Esophagus squamous epithelium (tissue), 5 donors: Measurements from ENCODE around the gene GTSF1L. TPM values are rescaled to one million over a fixed set of nuclear protein-coding genes. Genes with fewer than 3 reads are reported as not detected.

Experiments
- DNase-seq: peaks from one replicate; lab custom pipeline; 2025; lab: John Stamatoyannopoulos, UW
- H3K27ac ChIP-seq, 4 donors: fragments of 200-600 bp; sonication (generic); one replicate each; pipeline ENCODE4 v1.5.1; 2016 to 2019; ENCODE audit warnings: mild to moderate bottlenecking in 1 of 4
- H3K27me3 ChIP-seq, 4 donors: fragments of 200-600 bp; sonication (generic); 1 replicate in 3 of 4; 2 replicates in 1 of 4; pipeline versions ENCODE4 v1.5.1 to v1.6.0; 2017 to 2021; ENCODE audit warnings: antibody characterized with exemption in 1 of 4
- H3K36me3 ChIP-seq, 3 donors: fragments of 200-600 bp; sonication (generic); one replicate each; pipeline ENCODE4 v1.5.1; 2016 to 2019
- H3K4me1 ChIP-seq, 3 donors: fragments of 200-600 bp; sonication (generic); one replicate each; pipeline ENCODE4 v1.5.1; 2017 to 2019
- H3K4me3 ChIP-seq, 4 donors: fragments of 200-600 bp; sonication (generic); 1 replicate in 3 of 4; 2 replicates in 1 of 4; pipeline ENCODE4 v1.5.1; 2016 to 2019; ENCODE audit warnings: mild to moderate bottlenecking in 2 of 4, moderate library complexity in 1 of 4
- H3K9me3 ChIP-seq, 3 donors: fragments of 200-600 bp; sonication (generic); one replicate each; pipeline ENCODE4 v1.5.1; 2016 to 2019
- POLR2A ChIP-seq, 4 donors: fragments of 450-650 bp; IDR thresholded peaks; one replicate each; pipeline ENCODE4 v1.6.1; 2017; ENCODE audit warnings: antibody characterized with exemption in 4 of 4, mild to moderate bottlenecking in 4 of 4, moderate library complexity in 3 of 4
- WGBS, 2 donors: methylation state at CpG; one replicate each; pipeline ENCODE4 v1.1.5; 2018; 5-methylcytosine and 5-hydroxymethylcytosine counted together
- intact Hi-C: fragments of 100-400 bp; cut with DNase I; formaldehyde crosslinking; loops from one replicate; pipeline ENCODE4 v1.15.0; 2022
- total RNA-seq, 4 donors: library from RNA; depleted of rRNA; stranded (reverse); fragments of >200 nt; gene quantifications; one replicate each; pipeline ENCODE4 v1.1.0, GENCODE V29; 2016
- TF ChIP-seq, protein P1 (sequence below), 6 experiments: fragments of 450-650 bp in 4 of 6; fragments of 200-600 bp in 2 of 6; sonication (generic) in 2 of 6; IDR thresholded peaks; one replicate each; pipeline ENCODE4 v1.5.1; 2016 to 2019; ENCODE audit warnings: antibody characterized with exemption in 6 of 6, mild to moderate bottlenecking in 4 of 6, moderate library complexity in 4 of 6
- donor health status: DM: yes; HTN: yes; CAD: no.

Gene GTSF1L
- not detected for total RNA-seq

DNA sequence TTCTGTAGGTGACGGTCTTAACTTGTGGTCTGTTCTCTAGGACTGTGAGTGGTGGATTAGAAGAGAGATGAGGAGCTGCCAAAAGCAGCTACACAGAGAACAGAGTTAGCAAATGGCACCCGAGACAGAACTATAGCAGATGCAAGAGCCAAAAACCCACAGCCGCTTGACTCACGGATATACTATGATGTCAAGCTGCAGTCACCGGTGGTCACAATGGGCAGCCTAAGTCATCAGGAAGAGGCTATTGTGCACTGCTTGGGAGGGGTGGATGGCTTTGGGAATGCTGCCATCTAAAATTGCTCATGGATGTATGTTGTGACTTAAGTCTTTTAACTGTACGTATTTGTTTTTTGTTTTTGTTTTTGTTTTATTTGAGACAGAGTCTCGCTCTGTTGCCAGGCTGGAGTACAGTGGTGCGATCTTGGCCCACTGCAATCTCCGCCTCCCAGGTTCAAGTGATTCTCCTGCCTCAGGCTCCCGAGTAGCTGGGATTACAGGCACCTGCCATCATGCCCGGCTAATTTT is at the start of gene GTSF1L:
GTSF1L (minus strand) TSS at position 192 of the 528 bp plus-strand sequence. CDS start 308 bp downstream, outside the sequence.
- TF ChIP-seq, protein P1, sequence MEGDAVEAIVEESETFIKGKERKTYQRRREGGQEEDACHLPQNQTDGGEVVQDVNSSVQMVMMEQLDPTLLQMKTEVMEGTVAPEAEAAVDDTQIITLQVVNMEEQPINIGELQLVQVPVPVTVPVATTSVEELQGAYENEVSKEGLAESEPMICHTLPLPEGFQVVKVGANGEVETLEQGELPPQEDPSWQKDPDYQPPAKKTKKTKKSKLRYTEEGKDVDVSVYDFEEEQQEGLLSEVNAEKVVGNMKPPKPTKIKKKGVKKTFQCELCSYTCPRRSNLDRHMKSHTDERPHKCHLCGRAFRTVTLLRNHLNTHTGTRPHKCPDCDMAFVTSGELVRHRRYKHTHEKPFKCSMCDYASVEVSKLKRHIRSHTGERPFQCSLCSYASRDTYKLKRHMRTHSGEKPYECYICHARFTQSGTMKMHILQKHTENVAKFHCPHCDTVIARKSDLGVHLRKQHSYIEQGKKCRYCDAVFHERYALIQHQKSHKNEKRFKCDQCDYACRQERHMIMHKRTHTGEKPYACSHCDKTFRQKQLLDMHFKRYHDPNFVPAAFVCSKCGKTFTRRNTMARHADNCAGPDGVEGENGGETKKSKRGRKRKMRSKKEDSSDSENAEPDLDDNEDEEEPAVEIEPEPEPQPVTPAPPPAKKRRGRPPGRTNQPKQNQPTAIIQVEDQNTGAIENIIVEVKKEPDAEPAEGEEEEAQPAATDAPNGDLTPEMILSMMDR (IDR thresholded peaks at IDR 0.05): no peak
- TF ChIP-seq POLR2A (IDR thresholded peaks at IDR 0.05): no peak
- no peak within 1 kb of the TSS for H3K27ac ChIP-seq
- no peak within 1 kb of the TSS for H3K4me3 ChIP-seq
- intact Hi-C loops: no loop called here
- H3K9me3 ChIP-seq: no peaks in the 10 kb centered on the region
- DNase-seq: no peak
- peaks cover 0 to 10% (median 0%) of the 10 kb centered on the region in 4 donors for H3K27me3 ChIP-seq
- 67 to 79% methylated on average over 9 to 10 of the region's 11 CpGs for WGBS, 2 donors
- no peaks in the 10 kb centered on the region for H3K36me3 ChIP-seq
- H3K4me1 ChIP-seq: peaks cover 0 to 3% (median 0%) of the 10 kb centered on the region in 3 donors

DNA sequence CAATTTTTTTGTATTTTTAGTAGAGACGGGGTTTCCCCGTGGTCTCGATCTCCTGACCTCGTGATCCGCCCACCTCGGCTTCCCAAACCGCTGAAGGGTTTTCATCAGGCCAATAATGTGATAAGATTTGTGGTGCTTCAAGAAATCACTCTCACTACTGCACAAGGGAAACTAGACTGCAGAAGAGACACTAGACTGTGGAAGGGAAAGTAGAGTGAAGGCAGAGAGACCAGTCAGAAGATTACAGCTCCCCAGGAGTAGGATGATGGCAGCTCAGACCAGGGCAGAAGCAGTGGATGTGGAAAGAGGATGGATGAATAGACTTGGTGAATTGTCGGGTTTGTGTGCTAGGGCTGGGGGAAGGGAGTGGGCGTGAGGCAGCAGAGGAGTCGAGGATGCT is 48.0 kb upstream of the GTSF1L start:
- DNase-seq: no peak
- Histone ChIP-seq H3K36me3 (no peaks in the 10 kb centered on the region), H3K27me3 (peaks cover 0 to 10% (median 0%) of the 10 kb centered on the region in 4 donors), H3K27ac (no peak overlapping the region), H3K4me1 (no peaks in the 10 kb centered on the region), H3K4me3 (no peak overlapping the region), H3K9me3 (peaks cover 0 to 13% (median 4%) of the 10 kb centered on the region in 3 donors)
- TF ChIP-seq, protein P1 (IDR thresholded peaks at IDR 0.05): no peak
- TF ChIP-seq POLR2A (IDR thresholded peaks at IDR 0.05): no peak
- intact Hi-C loops: no loop called here
- WGBS, 2 donors: 80 to 86% methylated on average over 3 to 6 of the region's 10 CpGs

DNA sequence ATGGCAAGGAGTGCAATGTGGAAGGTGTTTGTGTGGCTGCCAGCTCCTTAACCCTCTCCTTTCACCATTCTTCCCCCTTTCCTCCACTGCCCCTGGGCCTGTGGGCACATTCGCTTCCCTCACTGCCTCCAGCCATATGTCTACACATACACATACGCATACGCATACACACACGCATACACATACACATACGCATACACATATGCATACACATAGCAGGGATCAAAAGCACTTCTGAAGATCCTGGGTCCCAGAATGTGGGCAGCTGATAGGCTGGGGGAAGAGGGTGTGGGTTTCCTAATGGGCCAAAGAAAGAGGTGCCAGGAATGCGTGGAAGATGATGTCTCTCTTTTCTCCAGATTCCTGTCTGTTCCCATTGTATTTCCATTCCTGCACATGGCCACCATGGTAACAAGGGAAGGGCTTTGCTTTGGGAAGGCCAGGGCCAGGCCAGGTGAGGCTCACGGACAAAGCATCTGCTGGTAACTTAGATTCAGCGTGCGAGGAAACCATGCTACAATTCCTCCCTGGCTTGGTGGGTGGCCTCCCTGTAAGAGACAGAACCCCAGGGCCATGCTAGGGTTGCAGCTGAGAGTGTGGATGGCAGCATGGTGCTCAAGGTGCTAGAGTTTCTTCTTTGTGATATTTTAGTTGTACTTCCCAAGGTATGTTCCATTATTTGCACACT is 44.8 kb upstream of the GTSF1L start:
- H3K4me1 ChIP-seq: no peaks in the 10 kb centered on the region
- peaks cover 0 to 34% (median 0%) of the 10 kb centered on the region in 4 donors for H3K27me3 ChIP-seq
- no peaks in the 10 kb centered on the region for H3K36me3 ChIP-seq
- H3K4me3 ChIP-seq: no peak overlapping the region
- TF ChIP-seq POLR2A (IDR thresholded peaks at IDR 0.05): no peak
- no peak for DNase-seq
- H3K27ac ChIP-seq: no peak overlapping the region
- intact Hi-C loops: no loop called here
- 88 to 93% methylated on average over 7 to 9 of the region's 9 CpGs for WGBS, 2 donors
- H3K9me3 ChIP-seq: no peaks in the 10 kb centered on the region

DNA sequence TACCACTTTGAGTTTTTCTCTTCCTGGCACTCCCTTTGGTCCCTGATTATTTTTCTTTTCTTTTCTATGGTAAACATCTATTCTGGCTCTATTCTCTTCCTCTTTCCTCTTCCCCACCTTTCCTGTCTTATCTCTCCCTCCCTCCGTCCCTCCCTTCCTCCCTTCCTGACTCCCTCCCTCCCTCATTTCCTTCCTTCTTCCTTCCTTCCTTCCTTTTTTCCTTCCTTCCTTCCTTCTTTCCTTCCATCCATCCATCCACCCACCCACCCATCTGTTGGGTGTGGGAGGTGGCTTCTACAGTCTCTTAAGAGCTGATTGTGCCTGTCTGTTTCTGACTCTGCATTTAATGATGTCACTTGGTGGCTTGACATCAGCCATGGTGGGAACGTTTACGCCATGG is 43.5 kb upstream of the GTSF1L start:
- intact Hi-C loops: no loop called here
- Histone ChIP-seq H3K27ac (no peak overlapping the region), H3K4me1 (no peaks in the 10 kb centered on the region), H3K27me3 (peaks cover 0 to 47% (median 0%) of the 10 kb centered on the region in 4 donors), H3K9me3 (no peaks in the 10 kb centered on the region), H3K36me3 (no peaks in the 10 kb centered on the region), H3K4me3 (no peak overlapping the region)
- no peak for DNase-seq
- WGBS, 2 donors: 55 to 73% methylated on average over 3 of the region's 3 CpGs
- no peak for TF ChIP-seq POLR2A (IDR thresholded peaks at IDR 0.05)
- TF ChIP-seq, protein P1 (IDR thresholded peaks at IDR 0.05): no peak

- Histone ChIP-seq H3K27ac (no peak overlapping the region), H3K4me3 (no peak overlapping the region), H3K27me3 (peaks cover 0 to 53% (median 0%) of the 10 kb centered on the region in 4 donors), H3K9me3 (no peaks in the 10 kb centered on the region), H3K36me3 (no peaks in the 10 kb centered on the region), H3K4me1 (no peaks in the 10 kb centered on the region)
- intact Hi-C loops: no loop called here
- TF ChIP-seq, protein P1 (IDR thresholded peaks at IDR 0.05): no peak
- no peak for TF ChIP-seq POLR2A (IDR thresholded peaks at IDR 0.05)
- 24 to 29% methylated on average over 5 of the region's 5 CpGs for WGBS, 2 donors
- DNase-seq: no peak
Observed at GRCh38 chr20:43767686-43768474, 41.1 kb upstream of the GTSF1L start.
